GM18507 (cell line): ENCODE results near the gene CEACAM19.
A peak's percentile ranks its signal among the peaks of the same experiment; 100 is the strongest.
"Not testable (repeated sequence)": the region's sequence is repeated elsewhere in the genome, so short reads cannot be mapped to it uniquely, and the experiment has no call there.

Experiments used
- DNase-seq: peaks from one replicate; pipeline ENCODE4 v3.0.0; 2011; ENCODE audit warnings: low read depth; ENCODE audit not compliant: insufficient read length; ENCODE audit errors: extremely low spot score
- FAIRE-seq: peaks from 2 replicates; lab custom pipeline; 2011; peaks lifted over from hg19 to GRCh38; lab: Jason Lieb, UNC

Gene CEACAM19

GRCh38 chr19:44668985-44669764 is 2.1 kb upstream of the CEACAM19 start:
- FAIRE-seq: no peak
- no peak for DNase-seq

- not testable (repeated sequence) for DNase-seq, FAIRE-seq
Measured at GRCh38 chr19:44670027-44670426, 1.3 kb upstream of the CEACAM19 start.

- no peak for FAIRE-seq
- no peak for DNase-seq
Measured at GRCh38 chr19:44672226-44672625, 944 bp downstream of the CEACAM19 start.

- no peak for DNase-seq
- no peak for FAIRE-seq
Measured at GRCh38 chr19:44673510-44673909, 2.2 kb downstream of the CEACAM19 start.

GRCh38 chr19:44675521-44675920 is 4.2 kb downstream of the CEACAM19 start:
- DNase-seq: no peak
- FAIRE-seq: no peak

- no peak for FAIRE-seq
- DNase-seq: no peak
Measured at GRCh38 chr19:44677019-44677811, 5.9 kb downstream of the CEACAM19 start.

- DNase-seq (no peak), FAIRE-seq (no peak)
Measured at GRCh38 chr19:44680536-44680935, 9.3 kb downstream of the CEACAM19 start.

- FAIRE-seq (no peak), DNase-seq (no peak)
Measured at GRCh38 chr19:44681992-44682790, 10.9 kb downstream of the CEACAM19 start.

- FAIRE-seq: peak; percentile 71
- no peak for DNase-seq
Measured at GRCh38 chr19:44682807-44683206, 11.5 kb downstream of the CEACAM19 start.

GRCh38 chr19:44683434-44684210 is 12.3 kb downstream of the CEACAM19 start:
- DNase-seq (no peak), FAIRE-seq (no peak)

- DNase-seq, FAIRE-seq: not testable (repeated sequence)
Measured at GRCh38 chr19:44684396-44684795, 13.1 kb downstream of the CEACAM19 start.

- no peak for FAIRE-seq
- no peak for DNase-seq
Measured at GRCh38 chr19:44684892-44685863, 13.9 kb downstream of the CEACAM19 start.

GRCh38 chr19:44685877-44686276 is 14.6 kb downstream of the CEACAM19 start:
- no peak for FAIRE-seq
- no peak for DNase-seq

- DNase-seq: no peak
- FAIRE-seq: no peak
Measured at GRCh38 chr19:44686896-44687295, 15.6 kb downstream of the CEACAM19 start.

GRCh38 chr19:44687888-44688287 is 16.6 kb downstream of the CEACAM19 start:
- FAIRE-seq: no peak
- DNase-seq: no peak

- FAIRE-seq (no peak), DNase-seq (peak; percentile 28)
Measured at GRCh38 chr19:44689290-44690130, 18.2 kb downstream of the CEACAM19 start.

GRCh38 chr19:44690131-44690440 is 18.8 kb downstream of the CEACAM19 start:
- DNase-seq: no peak
- FAIRE-seq: no peak

GRCh38 chr19:44692379-44692721 is 21.1 kb downstream of the CEACAM19 start:
- FAIRE-seq: no peak
- no peak for DNase-seq
